HepG2 (cell line): ENCODE results near the gene HIRA. TPM values are rescaled to one million over a fixed set of nuclear protein-coding genes. Genes with fewer than 3 reads are reported as not detected.

Experiments
- ATF1 ChIP-seq: IDR thresholded peaks from 2 replicates; pipeline ENCODE4 v1.6.1; 2016; ENCODE audit warnings: mild to moderate bottlenecking, control low read depth
- CBFB ChIP-seq: sonication (generic); formaldehyde crosslinking; IDR thresholded peaks from 2 replicates; pipeline ENCODE4 v1.4.0; 2020; ENCODE audit warnings: missing genetic modification reagents
- FUBP1 ChIP-seq: sonication (generic); formaldehyde crosslinking; IDR thresholded peaks from 2 replicates; pipeline ENCODE4 v1.5.1; 2020; ENCODE audit warnings: missing genetic modification reagents, mild to moderate bottlenecking, borderline replicate concordance
- GABPB1 ChIP-seq: IDR thresholded peaks from 2 replicates; pipeline ENCODE4 v1.6.1; 2016; ENCODE audit warnings: mild to moderate bottlenecking, missing genetic modification reagents, moderate library complexity, missing compliant biosample characterization
- IRF9 ChIP-seq: sonication (generic); formaldehyde crosslinking; IDR thresholded peaks from 2 replicates; pipeline ENCODE4 v1.8.0; 2022; ENCODE audit warnings: missing genetic modification reagents, mild to moderate bottlenecking, borderline replicate concordance
- NR0B2 ChIP-seq: sonication (generic); formaldehyde crosslinking; IDR thresholded peaks from 2 replicates; pipeline ENCODE4 v1.4.0; 2020; ENCODE audit warnings: mild to moderate bottlenecking, missing genetic modification reagents
- NR2F1 ChIP-seq, 2 experiments: fragments of 450-650 bp in 1 of 2; formaldehyde crosslinking in 1 of 2; IDR thresholded peaks; 2 replicates each; pipeline versions ENCODE4 v1.5.0 to v1.6.1; 2016 to 2020; ENCODE audit warnings: mild to moderate bottlenecking in 1 of 2, missing compliant biosample characterization in 1 of 2, missing genetic modification reagents in 1 of 2, moderate library complexity in 1 of 2
- SAFB2 ChIP-seq: sonication (generic); formaldehyde crosslinking; IDR thresholded peaks from 2 replicates; pipeline ENCODE4 v1.5.1; 2020; ENCODE audit warnings: missing genetic modification reagents, low read depth, mild to moderate bottlenecking, borderline replicate concordance
- TGIF2 ChIP-seq: IDR thresholded peaks from 2 replicates; pipeline ENCODE4 v1.6.1; 2016; ENCODE audit warnings: control low read depth, missing compliant biosample characterization
- TSC22D2 ChIP-seq: sonication (generic); formaldehyde crosslinking; IDR thresholded peaks from 2 replicates; pipeline ENCODE4 v1.5.1; 2020; ENCODE audit warnings: missing genetic modification reagents, mild to moderate bottlenecking, borderline replicate concordance
- ZNF318 ChIP-seq: sonication (generic); formaldehyde crosslinking; IDR thresholded peaks from 2 replicates; pipeline ENCODE4 v1.4.0; 2020; ENCODE audit warnings: mild to moderate bottlenecking, missing genetic modification reagents
- ZNF784 ChIP-seq: sonication (generic); formaldehyde crosslinking; IDR thresholded peaks from 2 replicates; pipeline ENCODE4 v1.5.1; 2020; ENCODE audit warnings: missing genetic modification reagents, mild to moderate bottlenecking, borderline replicate concordance
- ZNF878 ChIP-seq: sonication (generic); formaldehyde crosslinking; IDR thresholded peaks from 2 replicates; pipeline ENCODE4 v1.8.1; 2023; ENCODE audit warnings: mild to moderate bottlenecking, missing genetic modification reagents, moderate library complexity
- ZNF891 ChIP-seq: sonication (generic); formaldehyde crosslinking; IDR thresholded peaks from 2 replicates; pipeline ENCODE4 v1.5.0; 2020; ENCODE audit warnings: mild to moderate bottlenecking, missing genetic modification reagents
- polyA plus RNA-seq, 8 experiments: library from polyadenylated mRNA; depleted of rRNA in 3 of 8; stranded (reverse) in 7 of 8; unstranded in 1 of 8; fragments of >200 nt; fragmentation: Illumina TruSeq in 4 of 8; extraction: Trizol in 4 of 8; gene quantifications; 2 replicates each; pipeline versions ENCODE4 v1.2.1 to v1.2.3, GENCODE V29; 2011 to 2016; ENCODE audit warnings: low read depth in 4 of 8, missing spikeins in 1 of 8, mixed read lengths in 1 of 8; ENCODE audit not compliant: insufficient read depth in 1 of 8
- total RNA-seq, 5 experiments: library from RNA; depleted of rRNA; stranded (reverse); fragments of >200 nt; fragmentation: Illumina TruSeq; extraction: Trizol; gene quantifications; 2 replicates each; pipeline ENCODE4 v1.2.3, GENCODE V29; 2016; ENCODE audit warnings: low read depth in 1 of 5

Gene HIRA
- total and polyA plus RNA-seq, 2 of the 13 experiments (the other 11 are each of a cell fraction or from before 2014, with no cell fraction given), result 21.5 to 29.2 TPM

- TF ChIP-seq IRF9 (CRISPR knock-in tag), result 0 out of 2 replicates have a peak, but pooled peaks have one; percentile 1
- TF ChIP-seq SAFB2 (CRISPR knock-in tag), result no peak
- TF ChIP-seq NR0B2 (CRISPR knock-in tag), result 0 out of 2 replicates have a peak, but pooled peaks have one; percentile 9
- TF ChIP-seq TSC22D2 (CRISPR knock-in tag), result 0 out of 2 replicates have a peak, but pooled peaks have one; percentile 15
- TF ChIP-seq ZNF891, result 0 out of 2 replicates have a peak, but pooled peaks have one; percentile 30
- TF ChIP-seq TGIF2 (CRISPR knock-in tag), result 0 out of 2 replicates have a peak, but pooled peaks have one; percentile 29
- TF ChIP-seq NR2F1 (CRISPR knock-in tag; IDR thresholded peaks at IDR 0.05), result 0 out of 4 replicates have a peak, but pooled peaks of 1 of the 2 experiments have one; percentile 5
- no peak for TF ChIP-seq ZNF318
- TF ChIP-seq FUBP1 (CRISPR knock-in tag), result peak; percentile 67; the same call in 1 of the 2 replicates
- no peak for TF ChIP-seq GABPB1
- no peak for TF ChIP-seq ATF1 (CRISPR knock-in tag)
- peak; percentile 36; the same call in 1 of the 2 replicates for TF ChIP-seq CBFB
- TF ChIP-seq ZNF878 (CRISPR knock-in tag), result no peak
- peak; percentile 81; the same call in 1 of the 2 replicates for TF ChIP-seq ZNF784 (CRISPR knock-in tag)
These were observed 138.9 kb downstream of the HIRA start (continued) for GRCh38 chr22:19292458-19293230.
